Motor neuron (in vitro differentiated cells): Measurements from ENCODE around the gene TDRKH. TPM values are rescaled to one million over a fixed set of nuclear protein-coding genes. Genes with fewer than 3 reads are reported as not detected.
A peak's percentile ranks its signal among the peaks of the same experiment; 100 is the strongest.

ENCODE experiments used
- ATAC-seq, 8 experiments: fragments of 200-7000 bp; cut with Tn5 transposase; replicated peaks in 6 of 8; 2 replicates each; pipeline ENCODE4 v1.8.0; 2021; ENCODE audit warnings: mild to moderate bottlenecking in 8 of 8, moderate library complexity in 8 of 8
- H3K27ac ChIP-seq, 2 donors: fragments of 250-450 bp; sonication (Bioruptor Pico); 2 replicates each; pipeline ENCODE4 v1.9.0; 2021; ENCODE audit warnings: antibody characterized with exemption in 2 of 2, mild to moderate bottlenecking in 2 of 2, moderate library complexity in 1 of 2
- H3K4me1 ChIP-seq, 2 donors: fragments of 250-450 bp; sonication (Bioruptor Pico); replicated peaks in 1 of 2; 2 replicates each; pipeline ENCODE4 v1.6.1; 2021; ENCODE audit warnings: antibody characterized with exemption in 2 of 2, mild to moderate bottlenecking in 2 of 2, moderate library complexity in 1 of 2
- H3K4me3 ChIP-seq, 5 donors: fragments of 250-450 bp; sonication (Bioruptor Pico); 2 replicates each; pipeline ENCODE4 v1.9.0; 2021; ENCODE audit warnings: antibody characterized with exemption in 5 of 5, mild to moderate bottlenecking in 5 of 5, moderate library complexity in 4 of 5
- WGBS, 10 experiments: fragments of 450-650 bp; shearing (Covaris generic); methylation state at CpG; one replicate each; pipeline ENCODE4 v1.0.0; 2022; 5-methylcytosine and 5-hydroxymethylcytosine counted together
- in situ Hi-C, 9 experiments: fragments of 400-800 bp; cut with MboI; loops; one replicate each; pipeline ENCODE4 v1.15.0; 2021; ENCODE audit warnings: low sequenced_read_pairs in 9 of 9, low pct_unique_long_range_greater_than_20kb in 2 of 9; ENCODE audit not compliant: unreplicated experiment in 9 of 9
- total RNA-seq, 8 experiments: library from RNA; unstranded; fragments of 300-600 nt; gene quantifications; 2 replicates each; pipeline versions ENCODE4 v1.2.3 to v1.2.4, GENCODE V29; 2022

Gene TDRKH
- total RNA-seq, 8 experiments from 2014 or later, result 1.1 to 38.3 (median 17.5) TPM

GRCh38 chr1:151729157-151729965 is 60.9 kb downstream of the TDRKH start:
- no peak overlapping the region for H3K4me3 ChIP-seq
- WGBS, 10 experiments, result 30 to 69% (median 54%) methylated on average over 3 to 9 of the region's 10 CpGs; no CpG with 5 or more reads in 2 of the 10 experiments
- in situ Hi-C loops, result loop anchor here in 2 of 9 experiments (25.0 kb wide), 2 partner anchors 142 to 292 kb away; no protein-coding TSS in a partner anchor
- H3K4me1 ChIP-seq, result peaks cover 19 to 28% of the 10 kb centered on the region in 2 donors
- H3K27ac ChIP-seq, result no peak overlapping the region
- ATAC-seq, result no peak

GRCh38 chr1:151728151-151729054 is 61.9 kb downstream of the TDRKH start:
- in situ Hi-C loops, result loop anchor here in 2 of 9 experiments (25.0 kb wide), 2 partner anchors 141 to 291 kb away; no protein-coding TSS in a partner anchor

GRCh38 chr1:151723726-151724370 is 66.5 kb downstream of the TDRKH start:
- ATAC-seq, result no peak
- in situ Hi-C loops, result no loop called here
- H3K4me1 ChIP-seq, result peaks cover 28 to 34% of the 10 kb centered on the region in 2 donors
- H3K27ac ChIP-seq, result no peak overlapping the region
- 7 to 67% (median 37%) methylated on average over 1 to 3 of the region's 3 CpGs; no CpG with 5 or more reads in 2 of the 10 experiments for WGBS, 10 experiments
- no peak overlapping the region for H3K4me3 ChIP-seq

More at GRCh38 chr1:151728151-151729054, 61.9 kb downstream of the TDRKH start:
- Histone ChIP-seq H3K4me1 (peaks cover 23 to 28% of the 10 kb centered on the region in 2 donors), H3K27ac (peak overlapping the region; percentile 52 to 75), H3K4me3 (peak overlapping the region in 3 of 5 donors; percentile 10 to 14 (median 11))
- 0 to 90% (median 32%) methylated on average over 2 to 14 of the region's 19 CpGs; no CpG with 5 or more reads in 1 of the 10 experiments for WGBS, 10 experiments
- ATAC-seq, result peak; percentile 87 to 97 (median 94)

Other genes starting within 250 kb of the TDRKH start
- gene SNX27, start 178.4 kb downstream of the TDRKH start, total RNA-seq, result 10 to 100 TPM; 13.9 to 38.7 (median 31.0) TPM
- 100 to 1,000 TPM in 1 of 8 experiments, 10 to 100 TPM in 4, under 1 TPM in 3; 0.09 to 108 (median 44.7) TPM for gene CELF3, start 73.7 kb downstream of the TDRKH start, total RNA-seq
- gene RIIAD1, start 69.0 kb downstream of the TDRKH start, total RNA-seq, result 10 to 100 TPM in 2 of 8 experiments, 1 to 10 TPM in 4, not detected in 2; 1.1 to 20.8 (median 9.0) TPM
- gene MRPL9, start 27.0 kb downstream of the TDRKH start, total RNA-seq, result 100 to 1,000 TPM in 1 of 8 experiments, 10 to 100 TPM in 7; 63.2 to 122 (median 72.8) TPM
- gene LINGO4, start 14.9 kb upstream of the TDRKH start, total RNA-seq, result under 1 TPM in 6 of 8 experiments, not detected in 2; 0.05 to 0.57 (median 0.22) TPM
- gene RORC, start 41.3 kb upstream of the TDRKH start, total RNA-seq, result 1 to 10 TPM in 1 of 8 experiments, under 1 TPM in 6, not detected in 1; 0.05 to 1.0 (median 0.23) TPM
- gene C2CD4D, start 49.3 kb upstream of the TDRKH start, total RNA-seq, result under 1 TPM in 4 of 8 experiments, not detected in 4; 0.21 to 0.61 (median 0.23) TPM
- gene THEM5, start 63.2 kb upstream of the TDRKH start, total RNA-seq, result 1 to 10 TPM in 1 of 8 experiments, not detected in 7; 1.8 TPM
- 10 to 100 TPM; 15.6 to 25.8 (median 21.8) TPM for gene THEM4, start 119.0 kb upstream of the TDRKH start, total RNA-seq
- gene S100A10, start 203.4 kb upstream of the TDRKH start, total RNA-seq, result 100 to 1,000 TPM in 3 of 8 experiments, 10 to 100 TPM in 1, 1 to 10 TPM in 2, under 1 TPM in 2; 0.46 to 399 (median 22.8) TPM
- gene S100A11, start 246.5 kb upstream of the TDRKH start, total RNA-seq, result 100 to 1,000 TPM in 2 of 8 experiments, 10 to 100 TPM in 2, 1 to 10 TPM in 1, not detected in 3; 2.2 to 494 (median 45.8) TPM